B cell (primary cell): Measurements from ENCODE around the gene CLIC6.

Source experiments
- EZH2 ChIP-seq: IDR thresholded peaks from 2 replicates; pipeline ENCODE4 v1.6.1; 2012; ENCODE audit warnings: borderline replicate concordance, low read depth, mild to moderate bottlenecking, moderate library complexity, low read length; ENCODE audit not compliant: insufficient read depth, poor library complexity, severe bottlenecking
- TF ChIP-seq, protein P1 (sequence below): fragments of 200-600 bp; IDR thresholded peaks from one replicate; pipeline ENCODE4 v1.8.0; 2022; ENCODE audit warnings: antibody characterized with exemption, mild to moderate bottlenecking

GRCh38 chr21:34679051-34679450 is 10.3 kb downstream of the CLIC6 start:
- TF ChIP-seq, protein P1, sequence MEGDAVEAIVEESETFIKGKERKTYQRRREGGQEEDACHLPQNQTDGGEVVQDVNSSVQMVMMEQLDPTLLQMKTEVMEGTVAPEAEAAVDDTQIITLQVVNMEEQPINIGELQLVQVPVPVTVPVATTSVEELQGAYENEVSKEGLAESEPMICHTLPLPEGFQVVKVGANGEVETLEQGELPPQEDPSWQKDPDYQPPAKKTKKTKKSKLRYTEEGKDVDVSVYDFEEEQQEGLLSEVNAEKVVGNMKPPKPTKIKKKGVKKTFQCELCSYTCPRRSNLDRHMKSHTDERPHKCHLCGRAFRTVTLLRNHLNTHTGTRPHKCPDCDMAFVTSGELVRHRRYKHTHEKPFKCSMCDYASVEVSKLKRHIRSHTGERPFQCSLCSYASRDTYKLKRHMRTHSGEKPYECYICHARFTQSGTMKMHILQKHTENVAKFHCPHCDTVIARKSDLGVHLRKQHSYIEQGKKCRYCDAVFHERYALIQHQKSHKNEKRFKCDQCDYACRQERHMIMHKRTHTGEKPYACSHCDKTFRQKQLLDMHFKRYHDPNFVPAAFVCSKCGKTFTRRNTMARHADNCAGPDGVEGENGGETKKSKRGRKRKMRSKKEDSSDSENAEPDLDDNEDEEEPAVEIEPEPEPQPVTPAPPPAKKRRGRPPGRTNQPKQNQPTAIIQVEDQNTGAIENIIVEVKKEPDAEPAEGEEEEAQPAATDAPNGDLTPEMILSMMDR, result no peak
- TF ChIP-seq EZH2, result no peak
